ENCODE data around the gene SRP68. TPM values are rescaled to one million over a fixed set of nuclear protein-coding genes. Genes with fewer than 3 reads are reported as not detected.

The SRP68 gene
- total and polyA plus RNA-seq, 2 donors from 2014 or later = 52.7 to 68.1 TPM

GRCh38 chr17:75995385-75995925 lies 76.9 kb downstream of the SRP68 start:
- TF ChIP-seq CTCF (IDR thresholded peaks at IDR 0.05; ENCODE audit: borderline replicate concordance, extremely low read depth, insufficient read depth) = no peak
- intact Hi-C loops (cut with DNase I) = no loop called here
- Histone ChIP-seq H3K4me3 (ENCODE audit: low read length in 3 of 3) (no peak overlapping the region), H3K36me3 (ENCODE audit: control insufficient read depth in 2 of 3, insufficient read depth in 3 of 3, low read length in 3 of 3) (peaks cover 0 to 5% (median 4%) of the 10 kb centered on the region in 3 donors), H3K9ac (ENCODE audit: low read length in 3 of 3) (no peak overlapping the region), H3K27me3 (ENCODE audit: control insufficient read depth, insufficient read depth, low read length) (no peaks in the 10 kb centered on the region), H3K9me3 (ENCODE audit: control insufficient read depth in 2 of 3, insufficient read depth in 1 of 3, low read length in 3 of 3) (no peaks in the 10 kb centered on the region), H3K27ac (ENCODE audit: low read depth in 2 of 2, low read length in 2 of 2) (peak overlapping the region; percentile 32 to 57), H3K4me1 (ENCODE audit: control insufficient read depth in 2 of 3, insufficient read depth in 2 of 3, low read depth in 1 of 3, low read length in 3 of 3) (peaks cover 0 to 6% (median 4%) of the 10 kb centered on the region in 3 donors)
- FAIRE-seq (no peak), DNase-seq (peak in 2 of 5 donors; percentile 21 to 32)

GRCh38 chr17:75994802-75995370 lies 77.4 kb downstream of the SRP68 start:
- H3K27ac ChIP-seq (ENCODE audit: low read depth in 2 of 2, low read length in 2 of 2) = peak overlapping the region in 1 of 2 donors; percentile 57
- FAIRE-seq (no peak), DNase-seq (peak in 2 of 5 donors; percentile 19 to 39)
- peaks cover 0 to 5% (median 4%) of the 10 kb centered on the region in 3 donors for H3K36me3 ChIP-seq (ENCODE audit: control insufficient read depth in 2 of 3, insufficient read depth in 3 of 3, low read length in 3 of 3)
- H3K4me1 ChIP-seq (ENCODE audit: control insufficient read depth in 2 of 3, insufficient read depth in 2 of 3, low read depth in 1 of 3, low read length in 3 of 3) = peaks cover 0 to 6% (median 4%) of the 10 kb centered on the region in 3 donors
- intact Hi-C loops (cut with DNase I) = no loop called here
- H3K9me3 ChIP-seq (ENCODE audit: control insufficient read depth in 2 of 3, insufficient read depth in 1 of 3, low read length in 3 of 3) = no peaks in the 10 kb centered on the region
- H3K27me3 ChIP-seq (ENCODE audit: control insufficient read depth, insufficient read depth, low read length) = no peaks in the 10 kb centered on the region
- no peak overlapping the region for H3K9ac ChIP-seq (ENCODE audit: low read length in 3 of 3)
- no peak for TF ChIP-seq CTCF (IDR thresholded peaks at IDR 0.05; ENCODE audit: borderline replicate concordance, extremely low read depth, insufficient read depth)
- H3K4me3 ChIP-seq (ENCODE audit: low read length in 3 of 3) = no peak overlapping the region

- Histone ChIP-seq H3K9me3 (ENCODE audit: control insufficient read depth in 2 of 3, insufficient read depth in 1 of 3, low read length in 3 of 3) (no peaks in the 10 kb centered on the region), H3K36me3 (ENCODE audit: control insufficient read depth in 2 of 3, insufficient read depth in 3 of 3, low read length in 3 of 3) (peaks cover 0 to 10% (median 4%) of the 10 kb centered on the region in 3 donors), H3K27me3 (ENCODE audit: control insufficient read depth, insufficient read depth, low read length) (no peaks in the 10 kb centered on the region), H3K27ac (ENCODE audit: low read depth in 2 of 2, low read length in 2 of 2) (no peak overlapping the region), H3K4me1 (ENCODE audit: control insufficient read depth in 2 of 3, insufficient read depth in 2 of 3, low read depth in 1 of 3, low read length in 3 of 3) (peaks cover 0 to 3% (median 0%) of the 10 kb centered on the region in 3 donors), H3K4me3 (ENCODE audit: low read length in 3 of 3) (no peak overlapping the region), H3K9ac (ENCODE audit: low read length in 3 of 3) (no peak overlapping the region)
- FAIRE-seq (no peak), DNase-seq (peak in 1 of 5 donors; percentile 37)
- intact Hi-C loops (cut with DNase I) = no loop called here
- no peak for TF ChIP-seq CTCF (IDR thresholded peaks at IDR 0.05; ENCODE audit: borderline replicate concordance, extremely low read depth, insufficient read depth)
Measured at GRCh38 chr17:75991396-75991795, 80.9 kb downstream of the SRP68 start.

Small RNAs within 50 kb of the gene (microRNA-seq; reads per million reads assigned to microRNA genes)
- gene MIR6868 = 2.4 reads per million

Other genes with a start within 250 kb of the SRP68 start
- 26.1 TPM for gene UNC13D, start 228.1 kb downstream of the SRP68 start, total RNA-seq
- gene UNC13D, start 228.1 kb downstream of the SRP68 start, polyA plus RNA-seq (ENCODE audit: insufficient read depth, low read depth, low replicate concordance) = 3.8 TPM
- 135 TPM for gene WBP2, start 217.2 kb downstream of the SRP68 start, total RNA-seq
- 151 TPM for gene WBP2, start 217.2 kb downstream of the SRP68 start, polyA plus RNA-seq (ENCODE audit: insufficient read depth, low read depth, low replicate concordance)
- gene TRIM47, start 193.9 kb downstream of the SRP68 start, total RNA-seq = 118 TPM
- 95.0 TPM for gene TRIM47, start 193.9 kb downstream of the SRP68 start, polyA plus RNA-seq (ENCODE audit: insufficient read depth, low read depth, low replicate concordance)
- 23.6 TPM for gene TRIM65, start 175.6 kb downstream of the SRP68 start, total RNA-seq
- gene TRIM65, start 175.6 kb downstream of the SRP68 start, polyA plus RNA-seq (ENCODE audit: insufficient read depth, low read depth, low replicate concordance) = 11.5 TPM
- 89.8 TPM for gene MRPL38, start 167.6 kb downstream of the SRP68 start, total RNA-seq
- 114 TPM for gene MRPL38, start 167.6 kb downstream of the SRP68 start, polyA plus RNA-seq (ENCODE audit: insufficient read depth, low read depth, low replicate concordance)
- 11.5 TPM for gene FBF1, start 131.5 kb downstream of the SRP68 start, total RNA-seq
- gene FBF1, start 131.5 kb downstream of the SRP68 start, polyA plus RNA-seq (ENCODE audit: insufficient read depth, low read depth, low replicate concordance) = 5.7 TPM
- 60.6 TPM for gene ACOX1, start 93.4 kb downstream of the SRP68 start, total RNA-seq
- 24.7 TPM for gene ACOX1, start 93.4 kb downstream of the SRP68 start, polyA plus RNA-seq (ENCODE audit: insufficient read depth, low read depth, low replicate concordance)
- gene TEN1, start 93.3 kb downstream of the SRP68 start, total RNA-seq = 21.3 TPM
- 40.8 TPM for gene TEN1, start 93.3 kb downstream of the SRP68 start, polyA plus RNA-seq (ENCODE audit: insufficient read depth, low read depth, low replicate concordance)
- gene CDK3, start 71.7 kb downstream of the SRP68 start, total RNA-seq = 7.1 TPM
- gene CDK3, start 71.7 kb downstream of the SRP68 start, polyA plus RNA-seq (ENCODE audit: insufficient read depth, low read depth, low replicate concordance) = 7.4 TPM
- gene EVPL, start 45.2 kb downstream of the SRP68 start, total RNA-seq = 23.5 TPM
- 11.1 TPM for gene EVPL, start 45.2 kb downstream of the SRP68 start, polyA plus RNA-seq (ENCODE audit: insufficient read depth, low read depth, low replicate concordance)
- gene GALR2, start 2.3 kb upstream of the SRP68 start, total RNA-seq = not detected
- gene GALR2, start 2.3 kb upstream of the SRP68 start, polyA plus RNA-seq (ENCODE audit: insufficient read depth, low read depth, low replicate concordance) = not detected
- 0.22 TPM for gene ZACN, start 6.7 kb upstream of the SRP68 start, total RNA-seq
- not detected for gene ZACN, start 6.7 kb upstream of the SRP68 start, polyA plus RNA-seq (ENCODE audit: insufficient read depth, low read depth, low replicate concordance)
- 143 TPM for gene EXOC7, start 31.3 kb upstream of the SRP68 start, total RNA-seq
- 83.2 TPM for gene EXOC7, start 31.3 kb upstream of the SRP68 start, polyA plus RNA-seq (ENCODE audit: insufficient read depth, low read depth, low replicate concordance)
- gene FOXJ1, start 68.7 kb upstream of the SRP68 start, total RNA-seq = 6.8 TPM
- gene FOXJ1, start 68.7 kb upstream of the SRP68 start, polyA plus RNA-seq (ENCODE audit: insufficient read depth, low read depth, low replicate concordance) = 3.4 TPM
- 4.8 TPM for gene RNF157, start 168.0 kb upstream of the SRP68 start, total RNA-seq
- 12.4 TPM for gene RNF157, start 168.0 kb upstream of the SRP68 start, polyA plus RNA-seq (ENCODE audit: insufficient read depth, low read depth, low replicate concordance)
- 54.3 TPM for gene UBALD2, start 192.8 kb upstream of the SRP68 start, total RNA-seq
- gene UBALD2, start 192.8 kb upstream of the SRP68 start, polyA plus RNA-seq (ENCODE audit: insufficient read depth, low read depth, low replicate concordance) = 59.1 TPM
- gene QRICH2, start 235.8 kb upstream of the SRP68 start, total RNA-seq = 2.0 TPM
- 2.5 TPM for gene QRICH2, start 235.8 kb upstream of the SRP68 start, polyA plus RNA-seq (ENCODE audit: insufficient read depth, low read depth, low replicate concordance)